Measurements from ENCODE around the gene DNAJB11.
A peak's percentile ranks its signal among the peaks of the same experiment; 100 is the strongest.
"Not testable (repeated sequence)": the region's sequence is repeated elsewhere in the genome, so short reads cannot be mapped to it uniquely, and the experiment has no call there.

The DNAJB11 gene

DNA sequence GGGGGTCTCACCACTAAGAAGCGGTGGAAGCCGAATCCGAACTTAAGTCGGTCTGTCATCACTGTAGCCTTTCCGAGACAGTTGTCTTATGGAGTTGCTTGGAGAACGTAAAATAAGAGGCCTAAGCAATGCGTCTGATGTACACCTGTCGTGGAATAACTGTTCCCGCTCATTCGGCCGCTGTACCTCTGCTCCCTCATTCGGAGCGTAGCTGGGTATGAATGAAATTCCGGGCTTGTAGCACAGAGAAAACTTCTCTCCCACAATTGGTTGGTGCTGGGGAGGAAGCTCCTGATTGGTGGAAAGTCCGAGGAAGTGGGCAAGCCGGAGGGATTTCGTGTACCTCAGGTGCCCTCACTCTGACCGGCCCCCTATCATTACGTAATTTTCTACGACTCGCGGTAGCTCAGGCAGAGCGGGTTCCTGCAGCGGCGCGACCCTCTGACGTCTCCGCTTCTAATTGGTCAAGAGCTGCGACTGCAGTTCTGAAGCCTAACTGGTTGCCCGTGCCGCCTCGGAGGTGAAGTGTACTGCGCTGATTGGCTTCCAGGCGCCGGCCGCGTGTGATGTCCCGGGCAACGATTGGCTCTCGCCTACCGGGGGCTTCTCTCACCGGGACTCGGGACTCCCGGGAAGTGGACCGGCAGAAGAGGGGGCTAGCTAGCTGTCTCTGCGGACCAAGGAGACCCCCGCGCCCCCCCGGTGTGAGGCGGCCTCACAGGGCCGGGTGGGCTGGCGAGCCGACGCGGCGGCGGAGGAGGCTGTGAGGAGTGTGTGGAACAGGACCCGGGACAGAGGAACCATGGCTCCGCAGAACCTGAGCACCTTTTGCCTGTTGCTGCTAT, at the start of gene DNAJB11:
Gene DNAJB11, plus strand, starts transcription at position 625 of the 845 bp plus-strand sequence. Its CDS starts 178 bp downstream, at position 803.
- peak; percentile 99 for DNase-seq (ENCODE audit: low read depth)

GRCh38 chr3:186520957-186521842, 49.3 kb upstream of the DNAJB11 start:
- DNase-seq (ENCODE audit: low read depth), result no peak

DNA sequence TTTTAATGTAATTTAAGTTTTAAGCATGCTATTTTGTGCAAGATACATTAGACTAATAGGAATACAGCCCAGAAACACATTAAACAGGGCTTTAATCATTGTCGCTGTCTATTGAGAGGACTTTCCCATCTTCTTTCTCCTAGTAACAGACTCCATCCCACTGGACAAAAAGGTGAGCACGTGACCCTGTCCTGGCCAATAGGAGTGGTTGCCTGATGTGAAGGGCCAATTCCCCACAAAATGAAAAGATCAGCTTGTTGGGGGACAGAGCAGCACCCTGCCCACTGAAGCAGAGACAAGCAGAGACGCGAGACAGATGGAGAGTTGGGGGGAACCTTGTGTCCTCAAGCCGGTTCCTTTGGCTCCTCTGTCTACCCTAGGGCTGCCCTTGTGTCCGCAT, 47.5 kb upstream of the DNAJB11 start:
- no peak for DNase-seq (ENCODE audit: low read depth)

- no peak for DNase-seq (ENCODE audit: low read depth)
Observed at GRCh38 chr3:186523434-186523833, 47.1 kb upstream of the DNAJB11 start.

DNA sequence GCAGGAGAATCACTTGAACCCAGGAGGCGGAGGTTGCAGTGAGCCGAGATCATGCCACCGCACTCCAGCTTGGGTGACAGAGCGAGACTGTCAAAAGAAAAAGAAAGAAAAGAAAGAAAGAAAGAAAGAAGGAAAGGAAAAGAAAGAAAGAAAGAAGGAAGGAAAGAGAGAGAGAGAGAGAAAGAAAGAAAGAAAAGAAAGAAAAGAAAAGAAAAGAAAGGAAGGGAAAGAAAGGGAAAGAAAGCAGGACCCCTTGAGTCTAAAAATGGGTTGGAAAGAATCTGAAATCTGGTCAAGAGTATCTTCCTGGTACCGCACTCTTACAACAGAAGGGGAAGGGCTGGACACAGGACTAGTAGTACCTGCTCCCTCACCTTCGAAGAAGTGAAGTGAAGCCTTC, 45.9 kb upstream of the DNAJB11 start:
- no peak for DNase-seq (ENCODE audit: low read depth)

GRCh38 chr3:186525369-186526255, 44.9 kb upstream of the DNAJB11 start:
- DNase-seq (ENCODE audit: low read depth), result no peak

- no peak for DNase-seq (ENCODE audit: low read depth)
Observed at GRCh38 chr3:186526256-186526606, 44.3 kb upstream of the DNAJB11 start.

DNA sequence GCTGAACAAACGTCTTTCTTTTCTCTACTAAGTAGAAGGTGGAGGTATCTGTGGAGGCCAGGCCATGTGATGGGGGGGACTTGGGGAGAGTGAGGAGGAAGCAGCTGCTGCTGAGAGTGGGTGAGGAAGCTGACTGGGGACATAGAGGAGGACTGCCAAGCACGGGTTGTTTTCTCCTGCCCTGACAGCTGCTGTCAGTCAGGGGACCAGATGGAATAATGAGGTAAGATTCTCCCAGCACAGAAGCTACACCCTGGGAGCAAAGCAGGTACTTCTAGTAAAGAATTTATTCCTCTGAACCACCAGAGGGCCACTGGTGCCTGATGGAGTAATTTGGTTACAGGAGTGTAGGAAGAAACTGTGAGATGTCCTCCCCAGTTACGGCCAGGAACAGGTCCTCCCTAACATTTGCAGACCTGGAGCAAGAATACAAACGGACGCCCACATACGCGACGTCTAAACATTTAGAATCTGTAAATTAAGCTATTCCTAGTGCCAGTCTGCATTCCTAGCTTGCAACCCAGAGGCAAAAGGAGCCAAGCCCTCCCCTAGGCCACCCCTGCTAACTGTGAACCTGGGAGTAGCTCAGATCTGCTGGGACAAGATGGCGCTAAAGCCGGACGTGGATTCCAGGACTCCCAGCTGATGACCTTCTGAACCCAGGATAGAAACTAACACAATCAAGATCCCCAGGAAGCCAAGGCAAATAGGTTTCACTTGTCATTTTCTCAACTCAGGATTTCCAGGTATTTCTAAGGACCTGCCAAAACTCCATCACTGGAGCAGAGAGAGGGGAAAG, 41.1 kb upstream of the DNAJB11 start:
- DNase-seq (ENCODE audit: low read depth), result no peak

DNA sequence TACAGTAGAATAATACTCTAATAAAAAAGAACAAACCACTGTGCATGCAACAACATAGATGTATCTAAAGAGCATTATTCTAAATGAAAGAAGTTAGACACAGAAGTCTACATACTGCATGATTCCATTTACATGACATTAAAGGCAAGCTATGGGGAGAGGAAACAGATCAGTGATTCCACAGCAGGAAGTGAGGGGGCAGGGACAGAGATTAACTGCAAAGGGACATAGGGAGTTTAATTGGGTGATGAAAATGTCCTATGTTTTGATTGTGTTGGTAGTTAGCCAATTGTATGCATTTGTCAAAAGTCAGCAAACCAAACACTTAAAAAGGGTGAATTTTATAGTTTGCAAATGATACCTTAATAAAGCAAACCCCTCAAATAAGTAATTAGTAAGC, 40.1 kb upstream of the DNAJB11 start:
- DNase-seq (ENCODE audit: low read depth), result no peak

DNA sequence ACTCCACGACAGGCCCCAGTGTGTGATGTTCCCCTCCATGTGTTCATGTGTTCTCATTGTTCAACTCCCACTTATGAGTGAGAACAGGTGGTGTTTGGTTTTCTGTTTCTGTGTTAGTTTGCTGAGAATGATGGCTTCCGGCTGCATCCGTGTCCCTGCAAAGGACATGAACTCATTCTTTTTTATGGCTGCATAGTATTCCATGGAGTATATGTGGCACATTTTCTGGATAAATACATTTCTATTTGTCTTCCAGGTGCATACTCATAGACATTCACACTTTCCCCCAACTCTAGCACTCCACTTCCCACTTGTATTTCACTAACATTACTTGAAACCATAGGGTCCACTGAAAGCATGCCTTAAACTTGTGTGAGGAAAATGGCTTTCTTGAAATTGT, 38.8 kb upstream of the DNAJB11 start:
- not testable (repeated sequence) for DNase-seq (ENCODE audit: low read depth)

- no peak for DNase-seq (ENCODE audit: low read depth)
Observed at GRCh38 chr3:186532598-186533072, 37.9 kb upstream of the DNAJB11 start.

GRCh38 chr3:186534113-186534669, 36.3 kb upstream of the DNAJB11 start:
- no peak for DNase-seq (ENCODE audit: low read depth)

- DNase-seq (ENCODE audit: low read depth), result no peak
Observed at GRCh38 chr3:186536883-186537844, 33.4 kb upstream of the DNAJB11 start.

- no peak for DNase-seq (ENCODE audit: low read depth)
Observed at GRCh38 chr3:186538779-186539178, 31.7 kb upstream of the DNAJB11 start.

GRCh38 chr3:186540221-186540834, 30.2 kb upstream of the DNAJB11 start:
- peak; percentile 58 for DNase-seq (ENCODE audit: low read depth)

- no peak for DNase-seq (ENCODE audit: low read depth)
Observed at GRCh38 chr3:186540835-186541226, 29.7 kb upstream of the DNAJB11 start.

DNA sequence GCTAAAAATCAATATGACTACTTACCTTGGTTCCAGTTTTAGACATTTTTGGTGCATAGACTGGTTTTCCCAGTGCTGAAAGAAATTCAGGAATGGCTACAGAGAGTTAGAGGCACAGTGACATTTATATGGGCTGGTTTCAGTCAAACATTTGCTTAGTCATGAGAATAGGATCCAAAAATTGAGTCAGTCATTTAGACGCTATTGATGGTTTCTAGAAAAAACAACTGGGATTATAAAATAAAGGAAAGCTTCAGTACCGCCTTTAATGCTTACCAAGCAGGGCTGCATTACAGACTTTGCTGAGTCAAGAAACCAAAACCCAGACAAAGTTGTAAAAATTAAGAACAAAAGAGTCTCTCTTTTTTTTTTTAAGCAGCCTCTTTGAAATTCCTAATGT, 26.2 kb upstream of the DNAJB11 start, which contains the start of gene CRYGS:
Gene CRYGS, minus strand, starts transcription at position 100 of the 400 bp plus-strand sequence. Its CDS starts 54 bp downstream, at position 46.
- DNase-seq (ENCODE audit: low read depth), result no peak

DNA sequence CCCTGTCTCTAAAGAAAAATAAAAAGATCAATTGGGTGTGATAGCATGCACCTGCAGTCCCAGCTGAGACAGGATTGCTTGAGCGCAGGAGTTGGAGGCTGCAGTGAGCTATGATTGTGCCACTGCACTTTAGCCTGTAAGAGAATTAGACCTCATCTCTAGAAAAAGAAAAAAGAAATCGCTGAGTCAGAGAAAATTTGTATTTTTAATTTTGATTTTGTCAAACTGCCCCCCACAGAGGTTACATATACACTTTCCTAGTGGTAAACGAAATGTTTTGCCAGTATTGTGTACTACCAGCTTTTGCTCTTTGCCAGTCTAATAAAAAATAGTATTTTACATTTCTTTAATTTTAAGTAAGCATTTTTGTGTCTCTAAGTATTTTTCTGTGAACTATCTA, 21.0 kb upstream of the DNAJB11 start:
- no peak for DNase-seq (ENCODE audit: low read depth)

DNA sequence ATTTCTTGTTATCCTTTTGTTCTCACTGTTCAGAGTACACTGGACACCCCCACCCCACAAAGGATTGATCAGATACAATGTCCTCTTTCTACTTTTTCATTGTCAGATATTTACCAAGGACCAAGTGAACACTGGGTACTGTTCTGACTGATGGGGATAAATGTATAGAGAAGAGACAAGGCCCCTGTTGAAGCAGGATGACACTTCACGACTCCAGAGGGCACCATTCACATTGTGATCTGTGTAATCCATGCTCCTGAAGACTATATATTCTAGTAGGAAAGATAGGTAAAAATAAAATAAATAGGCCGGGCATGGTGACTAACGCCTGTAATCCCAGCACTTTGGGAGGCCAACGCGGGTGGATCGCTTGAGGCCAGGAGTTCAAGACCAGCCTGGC, 19.1 kb upstream of the DNAJB11 start:
- no peak for DNase-seq (ENCODE audit: low read depth)

Measured in HS-5 (cell line).